Measurements from ENCODE around the gene COPG2.

The COPG2 gene, protein sequence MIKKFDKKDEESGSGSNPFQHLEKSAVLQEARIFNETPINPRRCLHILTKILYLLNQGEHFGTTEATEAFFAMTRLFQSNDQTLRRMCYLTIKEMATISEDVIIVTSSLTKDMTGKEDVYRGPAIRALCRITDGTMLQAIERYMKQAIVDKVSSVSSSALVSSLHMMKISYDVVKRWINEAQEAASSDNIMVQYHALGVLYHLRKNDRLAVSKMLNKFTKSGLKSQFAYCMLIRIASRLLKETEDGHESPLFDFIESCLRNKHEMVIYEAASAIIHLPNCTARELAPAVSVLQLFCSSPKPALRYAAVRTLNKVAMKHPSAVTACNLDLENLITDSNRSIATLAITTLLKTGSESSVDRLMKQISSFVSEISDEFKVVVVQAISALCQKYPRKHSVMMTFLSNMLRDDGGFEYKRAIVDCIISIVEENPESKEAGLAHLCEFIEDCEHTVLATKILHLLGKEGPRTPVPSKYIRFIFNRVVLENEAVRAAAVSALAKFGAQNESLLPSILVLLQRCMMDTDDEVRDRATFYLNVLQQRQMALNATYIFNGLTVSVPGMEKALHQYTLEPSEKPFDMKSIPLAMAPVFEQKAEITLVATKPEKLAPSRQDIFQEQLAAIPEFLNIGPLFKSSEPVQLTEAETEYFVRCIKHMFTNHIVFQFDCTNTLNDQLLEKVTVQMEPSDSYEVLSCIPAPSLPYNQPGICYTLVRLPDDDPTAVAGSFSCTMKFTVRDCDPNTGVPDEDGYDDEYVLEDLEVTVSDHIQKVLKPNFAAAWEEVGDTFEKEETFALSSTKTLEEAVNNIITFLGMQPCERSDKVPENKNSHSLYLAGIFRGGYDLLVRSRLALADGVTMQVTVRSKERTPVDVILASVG

DNA sequence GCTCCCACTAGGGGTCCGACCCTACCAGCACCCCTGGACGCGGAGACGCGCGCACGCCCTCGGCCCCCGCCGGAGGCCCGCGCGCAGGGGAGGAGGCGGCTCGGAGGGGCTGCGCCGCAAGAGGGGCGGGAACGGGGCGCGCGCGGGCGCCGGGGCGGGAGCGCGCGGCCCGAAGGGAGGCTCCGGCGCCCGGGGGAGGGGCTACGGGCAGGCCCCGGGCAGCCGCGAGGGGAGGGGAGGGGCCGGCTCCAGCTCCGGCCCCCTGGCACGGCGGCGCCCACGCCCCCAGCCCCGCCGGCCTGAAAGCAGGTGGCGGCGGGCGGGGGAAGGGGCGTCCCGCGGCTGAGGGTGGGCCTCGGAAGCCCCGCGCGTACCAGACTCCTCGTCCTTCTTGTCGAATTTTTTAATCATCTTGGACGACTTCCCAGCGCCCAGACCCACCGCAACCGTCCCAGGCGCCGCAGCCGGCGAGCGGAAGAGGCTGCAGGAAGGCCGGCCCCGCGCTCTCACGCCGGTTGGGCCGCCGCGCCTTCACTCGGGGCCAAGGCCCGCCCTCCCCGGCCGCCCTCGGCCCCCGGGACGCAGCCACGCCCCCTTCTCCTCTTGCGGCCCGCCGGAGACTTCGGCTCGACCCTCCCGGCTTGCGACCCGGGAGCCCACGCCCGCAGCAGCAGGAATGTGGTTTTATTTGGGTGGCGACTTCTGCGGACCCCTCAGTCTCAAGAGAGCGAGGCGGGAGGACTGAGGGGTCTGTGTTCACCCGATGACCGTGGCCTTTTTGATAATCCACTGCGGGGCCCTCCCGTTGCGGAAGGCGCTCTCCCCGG is at the start of gene COPG2:
COPG2 (minus strand) TSS at position 491 of the 827 bp plus-strand sequence; CDS start at position 411, 80 bp downstream.
- peak within 1 kb of the TSS; percentile 63 to 80 for H3K4me3 ChIP-seq
- H3K27me3 ChIP-seq: no peaks in the 10 kb centered on the region
- H3K4me1 ChIP-seq: peaks cover 0 to 7% (median 3%) of the 10 kb centered on the region in 4 donors
- H3K36me3 ChIP-seq: no peaks in the 10 kb centered on the region
- H3K9me3 ChIP-seq: no peaks in the 10 kb centered on the region
- TF ChIP-seq, protein P1, sequence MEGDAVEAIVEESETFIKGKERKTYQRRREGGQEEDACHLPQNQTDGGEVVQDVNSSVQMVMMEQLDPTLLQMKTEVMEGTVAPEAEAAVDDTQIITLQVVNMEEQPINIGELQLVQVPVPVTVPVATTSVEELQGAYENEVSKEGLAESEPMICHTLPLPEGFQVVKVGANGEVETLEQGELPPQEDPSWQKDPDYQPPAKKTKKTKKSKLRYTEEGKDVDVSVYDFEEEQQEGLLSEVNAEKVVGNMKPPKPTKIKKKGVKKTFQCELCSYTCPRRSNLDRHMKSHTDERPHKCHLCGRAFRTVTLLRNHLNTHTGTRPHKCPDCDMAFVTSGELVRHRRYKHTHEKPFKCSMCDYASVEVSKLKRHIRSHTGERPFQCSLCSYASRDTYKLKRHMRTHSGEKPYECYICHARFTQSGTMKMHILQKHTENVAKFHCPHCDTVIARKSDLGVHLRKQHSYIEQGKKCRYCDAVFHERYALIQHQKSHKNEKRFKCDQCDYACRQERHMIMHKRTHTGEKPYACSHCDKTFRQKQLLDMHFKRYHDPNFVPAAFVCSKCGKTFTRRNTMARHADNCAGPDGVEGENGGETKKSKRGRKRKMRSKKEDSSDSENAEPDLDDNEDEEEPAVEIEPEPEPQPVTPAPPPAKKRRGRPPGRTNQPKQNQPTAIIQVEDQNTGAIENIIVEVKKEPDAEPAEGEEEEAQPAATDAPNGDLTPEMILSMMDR (IDR thresholded peaks at IDR 0.05): no peak
- peak; percentile 80 to 91 for DNase-seq
- intact Hi-C loops (cut with DNase I; ENCODE audit: low total_unique reads): loop anchor here (10.0 kb wide), 1 partner anchor 394 kb away; no protein-coding TSS in a partner anchor
- peak within 1 kb of the TSS; percentile 78 to 79 for H3K27ac ChIP-seq

DNA sequence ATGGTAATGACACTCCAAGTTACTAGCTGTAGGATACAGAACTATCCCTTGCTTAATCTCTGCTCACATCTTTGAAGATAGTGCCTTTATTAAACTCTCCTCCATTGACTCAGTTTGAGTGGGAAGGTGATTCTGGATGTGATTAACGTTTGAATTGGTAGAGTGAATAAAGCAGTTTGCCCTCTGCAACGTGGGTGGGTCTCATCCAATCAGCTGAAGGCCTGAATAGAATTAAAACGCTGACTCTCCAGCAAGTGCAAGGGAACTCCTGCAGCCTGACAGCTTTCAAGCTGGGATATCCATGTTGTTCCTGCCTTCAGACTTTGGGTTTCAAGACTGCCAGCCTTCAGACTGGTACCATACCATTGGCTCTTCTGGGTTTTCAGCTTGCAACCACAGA is 43.9 kb upstream of the COPG2 start:
- no peaks in the 10 kb centered on the region for H3K36me3 ChIP-seq
- no peaks in the 10 kb centered on the region for H3K4me1 ChIP-seq
- H3K27me3 ChIP-seq: peaks cover 0 to 14% of the 10 kb centered on the region in 2 donors
- no peak for DNase-seq
- TF ChIP-seq, protein P1 (IDR thresholded peaks at IDR 0.05): no peak
- H3K27ac ChIP-seq: no peak overlapping the region
- peaks cover 0 to 4% (median 0%) of the 10 kb centered on the region in 3 donors for H3K9me3 ChIP-seq
- intact Hi-C loops (cut with DNase I; ENCODE audit: low total_unique reads): no loop called here
- no peak overlapping the region for H3K4me3 ChIP-seq

DNA sequence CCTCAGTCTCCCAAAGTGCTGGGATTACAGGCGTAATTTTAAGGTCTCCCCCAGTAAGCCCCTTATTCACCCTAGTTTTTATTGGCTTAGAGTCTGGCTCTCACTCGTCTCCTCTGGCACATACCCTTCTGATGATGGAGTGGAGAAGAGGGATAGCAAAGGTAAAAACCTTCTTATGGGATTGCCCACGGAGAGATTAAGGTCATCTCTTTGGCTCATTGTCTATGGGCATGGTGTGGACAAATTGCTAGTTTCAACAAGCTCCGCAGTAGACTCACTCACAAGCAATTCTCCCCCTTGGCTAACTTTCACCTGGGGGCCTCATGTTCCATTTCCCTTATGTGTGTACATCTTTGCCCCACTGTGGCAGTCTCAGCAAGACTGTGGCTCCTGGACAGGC is 40.2 kb upstream of the COPG2 start:
- TF ChIP-seq, protein P1 (IDR thresholded peaks at IDR 0.05): no peak
- DNase-seq: no peak
- Histone ChIP-seq H3K4me3 (no peak overlapping the region), H3K27ac (no peak overlapping the region), H3K9me3 (peaks cover 0 to 4% (median 0%) of the 10 kb centered on the region in 3 donors), H3K4me1 (no peaks in the 10 kb centered on the region), H3K27me3 (peaks cover 0 to 14% of the 10 kb centered on the region in 2 donors), H3K36me3 (no peaks in the 10 kb centered on the region)
- intact Hi-C loops (cut with DNase I; ENCODE audit: low total_unique reads): no loop called here

DNA sequence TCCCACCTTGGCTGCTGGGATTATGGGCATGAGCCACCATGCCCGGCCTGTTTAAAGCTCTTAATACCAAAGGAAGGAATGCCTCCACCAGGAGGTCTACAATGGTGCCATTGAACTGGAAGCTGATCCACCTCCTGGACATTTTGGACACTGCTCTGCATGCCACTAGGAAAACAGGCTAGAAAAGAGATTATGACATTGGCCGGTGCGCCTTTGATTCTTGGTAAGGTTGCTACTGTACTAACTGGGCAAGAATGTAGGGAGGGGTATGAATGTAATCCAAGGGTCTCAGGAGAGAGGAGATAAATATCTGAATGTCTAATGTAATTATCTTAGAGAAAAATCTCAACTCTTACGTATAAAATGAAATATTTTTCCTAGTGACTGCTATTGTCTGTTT is 39.5 kb upstream of the COPG2 start:
- peaks cover 0 to 14% of the 10 kb centered on the region in 2 donors for H3K27me3 ChIP-seq
- H3K36me3 ChIP-seq: no peaks in the 10 kb centered on the region
- peaks cover 0 to 4% (median 0%) of the 10 kb centered on the region in 3 donors for H3K9me3 ChIP-seq
- H3K27ac ChIP-seq: no peak overlapping the region
- H3K4me1 ChIP-seq: no peaks in the 10 kb centered on the region
- no peak for DNase-seq
- intact Hi-C loops (cut with DNase I; ENCODE audit: low total_unique reads): no loop called here
- TF ChIP-seq, protein P1 (IDR thresholded peaks at IDR 0.05): no peak
- no peak overlapping the region for H3K4me3 ChIP-seq

DNA sequence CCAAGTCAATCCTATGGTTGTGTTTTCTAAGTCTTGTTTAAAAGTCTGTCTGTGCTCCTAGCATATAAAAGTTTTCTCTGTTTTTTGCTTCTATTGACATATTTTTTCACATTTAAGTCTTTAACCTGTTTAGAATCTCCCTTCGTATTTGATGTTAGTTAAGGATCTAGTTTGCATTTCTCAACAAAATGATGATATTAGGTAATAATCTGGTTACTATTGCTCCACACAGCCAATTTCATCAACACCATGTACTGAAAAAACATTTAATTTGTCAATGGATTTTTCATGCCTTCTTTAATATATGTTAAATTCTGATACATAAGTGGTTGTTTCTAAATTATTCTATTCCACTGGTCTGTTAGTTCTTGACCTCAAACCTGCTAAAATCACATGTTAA is 35.3 kb upstream of the COPG2 start:
- no peaks in the 10 kb centered on the region for H3K9me3 ChIP-seq
- H3K4me3 ChIP-seq: no peak overlapping the region
- H3K36me3 ChIP-seq: no peaks in the 10 kb centered on the region
- TF ChIP-seq, protein P1 (IDR thresholded peaks at IDR 0.05): no peak
- DNase-seq: no peak
- H3K4me1 ChIP-seq: no peaks in the 10 kb centered on the region
- H3K27me3 ChIP-seq: no peaks in the 10 kb centered on the region
- intact Hi-C loops (cut with DNase I; ENCODE audit: low total_unique reads): no loop called here
- no peak overlapping the region for H3K27ac ChIP-seq

All from tibial artery (tissue), 4 donors.